NCI-H524 treated with DMSO at 0.1 percent for 48 hours (cell line): ENCODE data around the gene SMS.

ENCODE experiments used
- DNase-seq: peaks from one replicate; lab custom pipeline; 2025; lab: John Stamatoyannopoulos, UW

Gene SMS

DNA sequence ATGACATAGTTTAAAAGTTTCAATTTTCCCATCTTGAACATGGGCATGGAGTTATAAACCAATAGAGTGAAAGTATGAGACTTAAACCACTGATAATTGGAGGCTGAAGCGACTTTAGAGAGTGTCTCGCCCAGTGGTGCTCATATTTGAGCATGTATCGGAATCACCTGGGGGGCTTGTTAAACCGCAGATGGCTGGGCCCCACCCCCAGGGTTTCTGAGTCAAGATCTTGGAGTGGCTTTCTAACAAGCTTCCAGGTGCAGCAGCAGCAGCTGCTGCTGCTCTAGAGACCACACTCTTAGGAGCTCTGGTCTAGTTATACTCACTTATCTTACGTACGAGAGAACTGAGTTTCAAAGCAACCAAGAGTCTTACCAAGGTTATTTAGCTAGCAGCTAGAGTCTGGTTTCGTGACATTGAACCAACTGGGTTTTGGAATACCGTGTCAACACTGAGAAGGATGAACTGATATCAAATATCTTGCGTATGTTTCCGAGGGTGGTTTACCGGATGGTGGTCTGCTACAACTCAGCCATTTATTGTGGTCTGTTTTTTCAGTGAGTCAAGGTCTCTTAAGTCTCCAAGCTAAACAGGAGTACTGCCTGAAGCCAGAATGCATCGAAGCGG lies 97.5 kb downstream of the SMS start:
- DNase-seq, result peak; percentile 82

- no peak for DNase-seq
Measured at GRCh38 chrX:22039541-22039940, 99.0 kb downstream of the SMS start.

- DNase-seq, result no peak
Measured at GRCh38 chrX:22040184-22040583, 99.7 kb downstream of the SMS start.

DNA sequence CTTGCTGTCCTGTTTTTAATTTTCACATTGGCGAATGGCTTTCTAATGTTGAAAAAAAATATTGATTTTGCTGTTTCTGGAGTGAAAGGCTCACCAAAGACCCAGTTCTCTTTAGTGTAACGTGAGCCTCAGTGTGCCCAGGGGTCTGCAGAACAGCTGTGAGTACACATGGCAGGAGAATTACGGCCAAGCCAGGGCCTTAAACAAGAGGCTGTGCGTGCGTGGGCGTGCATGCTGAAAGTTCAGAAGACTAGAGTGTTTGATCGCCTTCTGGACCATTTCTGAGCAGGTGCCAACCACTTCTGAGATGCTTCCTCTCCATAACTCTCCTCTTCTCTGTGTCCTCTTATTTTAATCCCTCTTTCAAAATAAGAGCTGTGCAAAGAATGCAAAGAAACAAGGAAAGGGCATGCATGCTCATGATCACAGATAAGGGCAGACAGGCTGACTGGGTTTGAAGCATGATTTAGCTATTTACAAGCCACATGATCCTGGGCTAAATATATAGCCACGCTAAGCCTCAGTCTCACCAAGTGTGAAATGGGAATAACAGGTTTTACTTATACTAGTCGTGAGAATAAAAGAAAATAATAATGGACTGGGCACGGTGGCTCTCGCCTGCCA lies 101.5 kb downstream of the SMS start:
- DNase-seq, result peak; percentile 89

DNA sequence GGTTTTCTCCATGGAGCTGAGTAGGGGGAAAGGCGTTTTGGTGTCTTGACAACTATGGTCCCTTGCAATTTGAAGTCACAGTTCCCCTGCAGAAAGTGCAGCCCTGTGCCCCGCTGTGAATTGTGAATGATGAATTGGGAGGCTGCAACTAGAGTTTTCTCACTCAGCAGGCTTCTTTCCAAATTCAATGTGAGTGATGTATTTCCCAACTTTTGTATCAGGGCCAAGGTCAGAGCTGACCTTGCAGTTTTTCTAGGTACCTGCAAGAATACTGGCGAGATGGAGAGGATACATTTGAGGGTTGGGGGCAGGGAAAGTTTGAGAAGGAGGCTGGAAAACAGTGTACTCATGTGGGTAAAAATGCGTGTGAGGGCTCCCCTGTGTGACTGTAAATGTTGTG lies 103.4 kb downstream of the SMS start:
- no peak for DNase-seq
